ENCODE results near the gene MGAT4D. TPM values are rescaled to one million over a fixed set of nuclear protein-coding genes. Genes with fewer than 3 reads are reported as not detected.

Gene MGAT4D
- total RNA-seq, 2 experiments from 2014 or later = not detected

GRCh38 chr4:140504261-140504660, 6.2 kb upstream of the MGAT4D start:
- no peaks in the 10 kb centered on the region for H3K36me3 ChIP-seq (ENCODE audit: insufficient read depth, low read length)
- peaks cover 19 to 45% of the 10 kb centered on the region in 2 experiments for H3K27me3 ChIP-seq (ENCODE audit: control insufficient read depth in 1 of 2, insufficient read depth in 2 of 2, low read length in 2 of 2)
- no peak for TF ChIP-seq CTCF (IDR thresholded peaks at IDR 0.05)
- no peaks in the 10 kb centered on the region for H3K4me1 Mint-ChIP-seq (ENCODE audit: low read depth)
- DNase-seq = no peak
- H3K27ac ChIP-seq (ENCODE audit: low read depth in 1 of 2, low read length in 2 of 2) = no peak overlapping the region
- no peak overlapping the region for H3K4me3 ChIP-seq (ENCODE audit: low read length)
- peaks cover 92% of the 10 kb centered on the region for H3K27me3 Mint-ChIP-seq
- intact Hi-C loops (cut with DNase I, micrococcal nuclease) = no loop called here
- H3K9me3 ChIP-seq (ENCODE audit: control insufficient read depth in 1 of 2, insufficient read depth in 1 of 2, low read length in 2 of 2) = peaks cover 0 to 3% of the 10 kb centered on the region in 2 experiments
- no peaks in the 10 kb centered on the region for H3K4me1 ChIP-seq (ENCODE audit: insufficient read depth, low read length)
- H3K36me3 Mint-ChIP-seq (ENCODE audit: low read depth) = no peaks in the 10 kb centered on the region
- ChIA-PET POLR2A (no interaction called here), CTCF (no interaction called here)
- no peak for ATAC-seq (ENCODE audit: poor library complexity)
- H3K27ac Mint-ChIP-seq = no peak overlapping the region
- no peaks in the 10 kb centered on the region for H3K9me3 Mint-ChIP-seq
- H3K4me3 Mint-ChIP-seq = no peak overlapping the region

DNA sequence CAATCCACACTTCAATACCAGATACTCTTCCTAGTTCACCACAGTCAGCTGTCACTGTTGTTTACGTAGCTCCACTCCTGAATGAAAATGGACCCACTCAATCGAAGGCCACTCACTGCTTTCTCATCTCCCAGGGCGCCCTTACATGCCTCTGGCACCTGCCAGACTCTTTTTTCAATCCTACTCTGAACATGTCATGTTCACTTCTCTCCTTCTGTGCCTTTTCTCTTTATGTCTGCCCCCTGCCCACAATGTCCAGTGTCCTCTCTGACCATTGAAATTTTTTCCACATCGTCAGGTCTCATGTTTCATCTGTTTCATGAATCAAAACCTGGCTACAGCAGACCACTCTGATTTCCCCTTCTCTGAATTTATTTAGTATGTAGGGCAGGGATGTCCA, 1.3 kb upstream of the MGAT4D start:
- H3K4me3 ChIP-seq (ENCODE audit: low read length) = no peak overlapping the region
- Mint-ChIP-seq H3K4me1 (ENCODE audit: low read depth) (peaks cover 3% of the 10 kb centered on the region), H3K36me3 (ENCODE audit: low read depth) (no peaks in the 10 kb centered on the region), H3K9me3 (no peaks in the 10 kb centered on the region), H3K27me3 (peaks cover 85% of the 10 kb centered on the region), H3K4me3 (no peak overlapping the region), H3K27ac (no peak overlapping the region)
- intact Hi-C loops (cut with DNase I, micrococcal nuclease) = no loop called here
- POLR2A ChIA-PET = no interaction called here
- H3K27ac ChIP-seq (ENCODE audit: low read depth in 1 of 2, low read length in 2 of 2) = no peak overlapping the region
- ATAC-seq (ENCODE audit: poor library complexity) = no peak
- CTCF ChIA-PET = no interaction called here
- H3K9me3 ChIP-seq (ENCODE audit: control insufficient read depth in 1 of 2, insufficient read depth in 1 of 2, low read length in 2 of 2) = peaks cover 0 to 3% of the 10 kb centered on the region in 2 experiments
- TF ChIP-seq CTCF (IDR thresholded peaks at IDR 0.05) = no peak
- H3K4me1 ChIP-seq (ENCODE audit: insufficient read depth, low read length) = peaks cover 9% of the 10 kb centered on the region
- DNase-seq = no peak
- peaks cover 30 to 68% of the 10 kb centered on the region in 2 experiments for H3K27me3 ChIP-seq (ENCODE audit: control insufficient read depth in 1 of 2, insufficient read depth in 2 of 2, low read length in 2 of 2)
- no peaks in the 10 kb centered on the region for H3K36me3 ChIP-seq (ENCODE audit: insufficient read depth, low read length)

- DNase-seq = no peak
- Histone ChIP-seq H3K27ac (ENCODE audit: low read depth in 1 of 2, low read length in 2 of 2) (no peak overlapping the region), H3K27me3 (ENCODE audit: control insufficient read depth in 1 of 2, insufficient read depth in 2 of 2, low read length in 2 of 2) (peaks cover 28 to 62% of the 10 kb centered on the region in 2 experiments), H3K4me1 (ENCODE audit: insufficient read depth, low read length) (peaks cover 9% of the 10 kb centered on the region), H3K36me3 (ENCODE audit: insufficient read depth, low read length) (no peaks in the 10 kb centered on the region), H3K4me3 (ENCODE audit: low read length) (no peak overlapping the region), H3K9me3 (ENCODE audit: control insufficient read depth in 1 of 2, insufficient read depth in 1 of 2, low read length in 2 of 2) (peaks cover 0 to 3% of the 10 kb centered on the region in 2 experiments)
- Mint-ChIP-seq H3K27me3 (peaks cover 68% of the 10 kb centered on the region), H3K4me3 (peak overlapping the region; percentile 52), H3K4me1 (ENCODE audit: low read depth) (peaks cover 3% of the 10 kb centered on the region), H3K9me3 (no peaks in the 10 kb centered on the region), H3K27ac (no peak overlapping the region), H3K36me3 (ENCODE audit: low read depth) (no peaks in the 10 kb centered on the region)
- TF ChIP-seq CTCF (IDR thresholded peaks at IDR 0.05) = no peak
- intact Hi-C loops (cut with DNase I, micrococcal nuclease) = no loop called here
- POLR2A ChIA-PET = no interaction called here
- CTCF ChIA-PET = no interaction called here
- ATAC-seq (ENCODE audit: poor library complexity) = no peak
Observed at GRCh38 chr4:140497405-140497746, 717 bp downstream of the MGAT4D start.

All from CD4-positive, alpha-beta T cell (primary cell).